Endodermal cell (in vitro differentiated cells): Measurements from ENCODE around the gene ABHD15. TPM values are rescaled to one million over a fixed set of nuclear protein-coding genes. Genes with fewer than 3 reads are reported as not detected.

Experiments used
- DNase-seq: peaks from one replicate; pipeline ENCODE4 v3.0.0-alpha.2; 2017
- H3K27ac ChIP-seq: 2 replicates; pipeline ENCODE4 v1.5.1; 2013; ENCODE audit warnings: mild to moderate bottlenecking, low read depth, low read length, moderate library complexity
- H3K27me3 ChIP-seq: 2 replicates; pipeline ENCODE4 v1.6.1; 2013; ENCODE audit warnings: mild to moderate bottlenecking, low read length, moderate library complexity; ENCODE audit not compliant: insufficient read depth, control insufficient read depth, poor library complexity, severe bottlenecking
- H3K36me3 ChIP-seq: 2 replicates; pipeline ENCODE4 v1.7.0; 2013; ENCODE audit warnings: mild to moderate bottlenecking, low read length, moderate library complexity; ENCODE audit not compliant: control insufficient read depth, insufficient read depth
- H3K4me1 ChIP-seq: one replicate; pipeline ENCODE4 v1.7.0; 2013; ENCODE audit warnings: low read length; ENCODE audit not compliant: control insufficient read depth, insufficient read depth
- H3K4me3 ChIP-seq: 2 replicates; pipeline ENCODE4 v1.5.1; 2013; ENCODE audit warnings: mild to moderate bottlenecking, low read length, moderate library complexity
- H3K9ac ChIP-seq: 2 replicates; pipeline ENCODE4 v1.6.1; 2013; ENCODE audit warnings: mild to moderate bottlenecking, low read length, moderate library complexity; ENCODE audit not compliant: poor library complexity, severe bottlenecking; ENCODE audit errors: extremely low read depth
- H3K9me3 ChIP-seq: 2 replicates; pipeline ENCODE4 v1.6.1; 2013; ENCODE audit warnings: mild to moderate bottlenecking, low read length, moderate library complexity; ENCODE audit not compliant: control insufficient read depth
- H3K27ac Mint-ChIP-seq: 2 replicates; pipeline ENCODE4 v1.8.0; 2020; ENCODE audit warnings: mixed read lengths
- H3K27me3 Mint-ChIP-seq: 2 replicates; pipeline ENCODE4 v1.8.0; 2021; ENCODE audit warnings: mild to moderate bottlenecking, mixed read lengths; ENCODE audit not compliant: insufficient read depth
- H3K36me3 Mint-ChIP-seq: 2 replicates; pipeline ENCODE4 v1.8.0; 2020; ENCODE audit warnings: low read depth, mixed read lengths
- H3K4me1 Mint-ChIP-seq: 2 replicates; pipeline ENCODE4 v1.8.0; 2020; ENCODE audit warnings: mixed read lengths
- H3K4me3 Mint-ChIP-seq: 2 replicates; pipeline ENCODE4 v1.8.0; 2020; ENCODE audit warnings: mild to moderate bottlenecking, moderate library complexity, mixed read lengths
- H3K9me3 Mint-ChIP-seq: 2 replicates; pipeline ENCODE4 v1.8.0; 2020; ENCODE audit warnings: mild to moderate bottlenecking, mixed read lengths
- CTCF ChIP-seq: fragments of 200-600 bp; sonication (generic); conservative IDR thresholded peaks from 2 replicates; pipeline ENCODE4 v1.5.0; 2021; ENCODE audit warnings: antibody characterized with exemption, mild to moderate bottlenecking
- WGBS, 2 experiments: methylation state at CpG; one replicate each; pipeline versions ENCODE4 v1.1.5 to v1.1.7; 2013; ENCODE audit warnings: missing lambda C conversion rate in 2 of 2, mixed read lengths in 1 of 2; ENCODE audit not compliant: insufficient coverage in 1 of 2, insufficient read length in 1 of 2; 5-methylcytosine and 5-hydroxymethylcytosine counted together
- total RNA-seq, 2 donors: library from RNA; stranded (reverse); fragmentation: NEBNext Ultra II Directional in 1 of 2; extraction: Animal tissue kit (Norgen Biotek cat#: 25700) in 1 of 2; gene quantifications; 2 replicates in 1 of 2; 3 replicates in 1 of 2; pipeline ENCODE4 v1.2.1, GENCODE V29; 2021

Gene ABHD15
- total RNA-seq, 2 donors from 2014 or later: 1.4 to 2.1 TPM

- Histone ChIP-seq H3K9me3 (no peaks in the 10 kb centered on the region), H3K4me3 (no peak overlapping the region), H3K36me3 (no peaks in the 10 kb centered on the region), H3K27ac (no peak overlapping the region), H3K9ac (no peak overlapping the region), H3K4me1 (no peaks in the 10 kb centered on the region), H3K27me3 (peaks cover 36% of the 10 kb centered on the region)
- Mint-ChIP-seq H3K4me3 (no peak overlapping the region), H3K27me3 (peaks cover 67% of the 10 kb centered on the region), H3K36me3 (no peaks in the 10 kb centered on the region), H3K27ac (no peak overlapping the region), H3K9me3 (peaks cover 1% of the 10 kb centered on the region), H3K4me1 (peaks cover 2% of the 10 kb centered on the region)
- TF ChIP-seq CTCF: no peak
- 90 to 94% methylated on average over 8 to 11 of the region's 11 CpGs for WGBS, 2 experiments
- DNase-seq: no peak
These were observed 44.7 kb upstream of the ABHD15 start for GRCh38 chr17:29611351-29612093.

DNA sequence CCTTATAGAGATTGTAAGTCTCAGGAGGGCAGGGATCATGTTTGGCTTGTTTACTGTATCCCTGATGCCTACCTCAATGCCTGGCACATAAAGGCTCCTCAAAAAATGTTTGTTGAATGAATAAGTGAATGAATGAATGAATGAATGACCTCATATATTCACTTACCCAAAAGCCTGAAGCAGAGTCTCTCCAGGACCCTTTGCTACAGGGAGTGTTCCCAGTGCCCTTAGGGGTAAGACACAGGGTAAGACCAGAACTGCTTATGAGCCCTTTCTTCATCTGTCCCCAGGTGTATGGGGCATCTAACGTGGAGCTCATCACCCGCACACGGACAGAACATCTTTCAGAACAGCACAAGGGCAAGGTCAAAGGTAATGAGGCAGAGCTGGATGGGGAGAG is 43.6 kb upstream of the ABHD15 start:
- no peaks in the 10 kb centered on the region for H3K4me1 Mint-ChIP-seq
- Histone ChIP-seq H3K36me3 (no peaks in the 10 kb centered on the region), H3K4me3 (no peak overlapping the region), H3K27ac (no peak overlapping the region), H3K9me3 (no peaks in the 10 kb centered on the region), H3K4me1 (no peaks in the 10 kb centered on the region), H3K9ac (no peak overlapping the region), H3K27me3 (peaks cover 24% of the 10 kb centered on the region)
- H3K27me3 Mint-ChIP-seq: peaks cover 56% of the 10 kb centered on the region
- no peaks in the 10 kb centered on the region for H3K36me3 Mint-ChIP-seq
- H3K4me3 Mint-ChIP-seq: no peak overlapping the region
- TF ChIP-seq CTCF: no peak
- H3K9me3 Mint-ChIP-seq: peaks cover 1% of the 10 kb centered on the region
- no peak for DNase-seq
- WGBS, 2 experiments: 93 to 94% methylated on average over 3 of the region's 3 CpGs
- H3K27ac Mint-ChIP-seq: no peak overlapping the region

DNA sequence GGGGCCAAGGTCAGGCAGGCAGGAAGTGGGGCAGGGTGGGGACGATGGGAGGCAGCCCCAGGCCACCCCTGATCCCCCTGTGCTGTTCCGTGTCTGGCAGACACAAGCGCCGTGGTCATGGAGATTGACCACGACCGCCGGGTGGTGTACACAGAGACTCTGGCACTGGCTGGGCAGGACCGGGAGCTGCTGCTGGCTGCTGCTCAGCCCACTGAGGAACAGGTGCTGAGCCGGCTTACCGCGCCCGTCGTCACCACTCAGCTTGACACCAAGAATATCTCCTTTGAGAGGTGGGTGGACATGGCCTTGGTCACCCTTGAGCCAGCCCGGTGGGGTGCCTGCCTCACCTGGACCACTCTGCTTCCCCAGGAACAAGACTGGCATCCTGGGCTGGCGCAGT is 42.1 kb upstream of the ABHD15 start:
- Mint-ChIP-seq H3K4me1 (no peaks in the 10 kb centered on the region), H3K27ac (no peak overlapping the region), H3K4me3 (no peak overlapping the region), H3K27me3 (peaks cover 42% of the 10 kb centered on the region), H3K9me3 (peaks cover 1% of the 10 kb centered on the region), H3K36me3 (no peaks in the 10 kb centered on the region)
- Histone ChIP-seq H3K4me3 (no peak overlapping the region), H3K4me1 (no peaks in the 10 kb centered on the region), H3K9me3 (no peaks in the 10 kb centered on the region), H3K27me3 (peaks cover 10% of the 10 kb centered on the region), H3K36me3 (no peaks in the 10 kb centered on the region), H3K27ac (no peak overlapping the region), H3K9ac (no peak overlapping the region)
- DNase-seq: peak; percentile 40
- WGBS, 2 experiments: 86 to 93% methylated on average over 4 to 15 of the region's 15 CpGs
- TF ChIP-seq CTCF: no peak
